Natural killer cell (primary cell): ENCODE results near the gene SLC38A1. TPM values are rescaled to one million over a fixed set of nuclear protein-coding genes. Genes with fewer than 3 reads are reported as not detected.
A peak's percentile ranks its signal among the peaks of the same experiment; 100 is the strongest.

Source experiments
- ATAC-seq, 3 donors: fragments of 150-1000 bp in 2 of 3; fragments of 200-7000 bp in 1 of 3; cut with Tn5 transposase; 1 replicate in 1 of 3; 2 replicates in 2 of 3; pipeline ENCODE4 v1.10.0; 2021; ENCODE audit warnings: mild to moderate bottlenecking in 2 of 3, moderate library complexity in 2 of 3
- DNase-seq, 2 donors: peaks; one replicate each; pipeline versions ENCODE4 v3.0.0 to v3.0.0-alpha.2; 2013 to 2021; ENCODE audit warnings: mixed read lengths in 1 of 2
- H3K27ac ChIP-seq: one replicate; pipeline ENCODE4 v1.5.1; 2013; ENCODE audit warnings: mild to moderate bottlenecking, low read length
- H3K27me3 ChIP-seq: one replicate; pipeline ENCODE4 v1.6.1; 2013; ENCODE audit warnings: low read length; ENCODE audit not compliant: control insufficient read depth, insufficient read depth
- H3K36me3 ChIP-seq: one replicate; pipeline ENCODE4 v1.6.1; 2013; ENCODE audit warnings: low read length; ENCODE audit not compliant: control insufficient read depth, insufficient read depth
- H3K4me1 ChIP-seq: one replicate; pipeline ENCODE4 v1.6.1; 2013; ENCODE audit warnings: low read length; ENCODE audit not compliant: control insufficient read depth, insufficient read depth
- H3K4me3 ChIP-seq: one replicate; pipeline ENCODE4 v1.5.1; 2013; ENCODE audit warnings: low read length
- H3K9me3 ChIP-seq: one replicate; pipeline ENCODE4 v1.6.1; 2013; ENCODE audit warnings: low read length; ENCODE audit not compliant: control insufficient read depth, insufficient read depth
- H3K27ac Mint-ChIP-seq, 2 donors: one replicate each; pipeline ENCODE4 v1.8.0; 2022; ENCODE audit warnings: mild to moderate bottlenecking in 2 of 2, mixed read lengths in 2 of 2, moderate library complexity in 1 of 2
- H3K27me3 Mint-ChIP-seq, 2 donors: one replicate each; pipeline ENCODE4 v1.8.0; 2022; ENCODE audit warnings: low read depth in 2 of 2, mixed read lengths in 2 of 2
- H3K36me3 Mint-ChIP-seq: one replicate; pipeline ENCODE4 v1.8.0; 2022; ENCODE audit warnings: mixed read lengths
- H3K4me1 Mint-ChIP-seq, 2 donors: one replicate each; pipeline ENCODE4 v1.8.0; 2022; ENCODE audit warnings: mixed read lengths in 2 of 2
- H3K4me3 Mint-ChIP-seq: one replicate; pipeline ENCODE4 v1.8.0; 2022; ENCODE audit warnings: mild to moderate bottlenecking, moderate library complexity, mixed read lengths
- H3K9me3 Mint-ChIP-seq, 2 donors: one replicate each; pipeline ENCODE4 v1.8.0; 2022; ENCODE audit warnings: mixed read lengths in 2 of 2
- CTCF ChIP-seq: fragments of 200-600 bp; IDR thresholded peaks from one replicate; pipeline ENCODE4 v1.8.0; 2022; ENCODE audit warnings: antibody characterized with exemption
- WGBS: methylation state at CpG from one replicate; pipeline ENCODE4 v1.1.7; 2013; ENCODE audit warnings: missing lambda C conversion rate; ENCODE audit not compliant: insufficient coverage; 5-methylcytosine and 5-hydroxymethylcytosine counted together
- intact Hi-C: fragments of 100-400 bp; cut with micrococcal nuclease; formaldehyde crosslinking; loops from one replicate; pipeline ENCODE4 v1.14.2; 2022
- total RNA-seq, 4 donors: library from RNA; stranded (reverse); fragments of 120-200 nt in 1 of 4; gene quantifications; one replicate each; pipeline versions ENCODE4 v1.2.3 to v1.2.4, GENCODE V29; 2013 to 2022

SLC38A1 gene
- total RNA-seq, 3 donors from 2014 or later (not counting 1 experiment from before 2014, with no cell fraction given), result 295 to 385 (median 354) TPM

GRCh38 chr12:46303039-46303666 lies 34.3 kb upstream of the SLC38A1 start:
- H3K4me1 ChIP-seq, result no peaks in the 10 kb centered on the region
- no peaks in the 10 kb centered on the region for H3K27me3 ChIP-seq
- peak; percentile 84 to 92 (median 91) for ATAC-seq
- Mint-ChIP-seq H3K27ac (no peak overlapping the region), H3K9me3 (no peaks in the 10 kb centered on the region), H3K27me3 (peaks cover 16 to 19% of the 10 kb centered on the region in 2 donors), H3K4me3 (no peak overlapping the region), H3K36me3 (no peaks in the 10 kb centered on the region), H3K4me1 (peaks cover 0 to 5% of the 10 kb centered on the region in 2 donors)
- no peaks in the 10 kb centered on the region for H3K9me3 ChIP-seq
- intact Hi-C loops, result loop anchor here (1.0 kb wide), 2 partner anchors 150 to 178 kb away; no protein-coding TSS in a partner anchor
- no peak overlapping the region for H3K4me3 ChIP-seq
- H3K36me3 ChIP-seq, result no peaks in the 10 kb centered on the region
- peak; percentile 90 for TF ChIP-seq CTCF
- no peak overlapping the region for H3K27ac ChIP-seq
- peak in 1 of 2 donors; percentile 88 for DNase-seq
- 91% methylated on average over 2 of the region's 5 CpGs for WGBS

DNA sequence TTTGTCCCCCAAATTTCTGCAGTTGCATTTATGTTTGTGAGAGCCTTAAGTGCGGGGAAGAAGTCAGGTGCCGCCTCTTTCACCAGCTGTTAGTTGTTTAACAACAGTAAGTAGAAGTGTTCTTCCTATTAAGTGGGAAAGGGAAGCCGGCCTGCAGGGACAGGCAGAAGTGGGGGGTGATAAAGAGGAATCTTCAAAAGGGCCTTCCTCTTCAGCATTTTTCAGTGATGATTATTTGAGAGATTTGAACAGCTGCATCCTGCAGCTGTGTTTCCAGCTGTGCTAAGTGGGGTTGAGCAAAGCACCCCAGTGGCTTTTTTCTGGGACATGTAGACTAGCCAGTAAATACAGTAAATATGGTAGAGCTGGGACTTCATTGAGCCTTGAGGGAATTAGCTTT lies 32.1 kb upstream of the SLC38A1 start:
- no peaks in the 10 kb centered on the region for H3K9me3 Mint-ChIP-seq
- intact Hi-C loops, result no loop called here

GRCh38 chr12:46299851-46300250 lies 31.0 kb upstream of the SLC38A1 start:
- Mint-ChIP-seq H3K27ac (no peak overlapping the region), H3K4me3 (no peak overlapping the region), H3K9me3 (no peaks in the 10 kb centered on the region), H3K4me1 (peaks cover 0 to 5% of the 10 kb centered on the region in 2 donors), H3K27me3 (peaks cover 12 to 26% of the 10 kb centered on the region in 2 donors), H3K36me3 (no peaks in the 10 kb centered on the region)
- no peak for TF ChIP-seq CTCF
- no peak overlapping the region for H3K27ac ChIP-seq
- no peaks in the 10 kb centered on the region for H3K4me1 ChIP-seq
- H3K27me3 ChIP-seq, result no peaks in the 10 kb centered on the region
- H3K36me3 ChIP-seq, result no peaks in the 10 kb centered on the region
- DNase-seq (no peak), ATAC-seq (no peak)
- intact Hi-C loops, result no loop called here
- H3K9me3 ChIP-seq, result no peaks in the 10 kb centered on the region
- no peak overlapping the region for H3K4me3 ChIP-seq

More for the DNA sequence above, 32.1 kb upstream of the SLC38A1 start:
- DNase-seq (no peak), ATAC-seq (no peak)
- Mint-ChIP-seq H3K27me3 (peaks cover 16 to 28% of the 10 kb centered on the region in 2 donors), H3K27ac (no peak overlapping the region), H3K4me1 (peaks cover 0 to 5% of the 10 kb centered on the region in 2 donors), H3K4me3 (no peak overlapping the region), H3K36me3 (no peaks in the 10 kb centered on the region)
- TF ChIP-seq CTCF, result no peak
- WGBS, result 62% methylated on average over 3 of the region's 3 CpGs
- H3K27me3 ChIP-seq, result no peaks in the 10 kb centered on the region
- H3K27ac ChIP-seq, result no peak overlapping the region
- H3K9me3 ChIP-seq, result no peaks in the 10 kb centered on the region
- no peak overlapping the region for H3K4me3 ChIP-seq
- H3K36me3 ChIP-seq, result no peaks in the 10 kb centered on the region
- no peaks in the 10 kb centered on the region for H3K4me1 ChIP-seq

DNA sequence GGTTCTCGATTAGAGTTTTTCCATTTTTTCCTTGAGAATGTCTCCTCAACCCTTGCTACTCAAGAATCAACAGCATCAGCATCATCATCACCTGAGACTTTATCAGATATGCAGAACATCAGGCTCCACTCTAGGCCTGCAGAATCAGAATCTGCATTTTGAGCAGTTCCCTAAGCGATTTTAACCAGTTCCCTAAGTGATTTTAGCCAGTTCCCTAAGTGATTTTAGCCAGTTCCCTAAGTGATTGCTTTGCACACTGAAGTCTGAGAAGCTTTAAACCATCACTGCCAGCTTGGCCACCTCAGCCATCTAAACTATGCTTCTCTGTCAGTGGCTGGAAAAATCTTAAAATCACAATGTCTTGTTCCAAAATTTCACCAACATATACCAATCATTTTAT lies 29.4 kb upstream of the SLC38A1 start:
- intact Hi-C loops, result no loop called here
- ATAC-seq, result no peak
- Mint-ChIP-seq H3K27me3 (peaks cover 9 to 11% of the 10 kb centered on the region in 2 donors), H3K36me3 (no peaks in the 10 kb centered on the region), H3K9me3 (no peaks in the 10 kb centered on the region), H3K4me3 (no peak overlapping the region), H3K27ac (no peak overlapping the region), H3K4me1 (peaks cover 0 to 4% of the 10 kb centered on the region in 2 donors)
- WGBS, result 83% methylated on average over 2 of the region's 2 CpGs
- H3K4me3 ChIP-seq, result no peak overlapping the region
- H3K4me1 ChIP-seq, result no peaks in the 10 kb centered on the region
- no peaks in the 10 kb centered on the region for H3K9me3 ChIP-seq
- no peaks in the 10 kb centered on the region for H3K36me3 ChIP-seq
- DNase-seq, result no peak
- no peak for TF ChIP-seq CTCF
- no peak overlapping the region for H3K27ac ChIP-seq
- H3K27me3 ChIP-seq, result no peaks in the 10 kb centered on the region
